ENCODE data around the gene IDUA.

IDUA gene

DNA sequence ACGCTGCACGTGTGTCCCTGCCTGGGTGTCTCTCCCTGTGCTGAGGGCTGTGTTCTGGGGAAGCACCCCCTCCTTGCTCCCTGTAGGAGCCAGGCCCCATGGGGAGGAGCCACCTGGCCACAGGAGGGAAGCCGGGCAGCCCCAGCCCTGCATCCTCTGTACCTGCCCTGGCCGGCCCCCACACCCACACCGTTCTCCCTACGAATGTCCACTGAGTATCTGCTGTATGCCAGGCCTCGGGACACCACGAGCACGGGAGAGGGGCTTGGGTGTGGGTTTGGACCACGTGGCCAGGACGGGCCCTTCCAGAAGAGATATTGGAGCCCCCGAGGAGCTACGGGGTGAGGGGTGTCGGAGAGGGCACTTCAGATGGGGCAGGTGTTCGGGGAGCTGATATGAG is 30.9 kb downstream of the IDUA start:
- no peak for DNase-seq

DNA sequence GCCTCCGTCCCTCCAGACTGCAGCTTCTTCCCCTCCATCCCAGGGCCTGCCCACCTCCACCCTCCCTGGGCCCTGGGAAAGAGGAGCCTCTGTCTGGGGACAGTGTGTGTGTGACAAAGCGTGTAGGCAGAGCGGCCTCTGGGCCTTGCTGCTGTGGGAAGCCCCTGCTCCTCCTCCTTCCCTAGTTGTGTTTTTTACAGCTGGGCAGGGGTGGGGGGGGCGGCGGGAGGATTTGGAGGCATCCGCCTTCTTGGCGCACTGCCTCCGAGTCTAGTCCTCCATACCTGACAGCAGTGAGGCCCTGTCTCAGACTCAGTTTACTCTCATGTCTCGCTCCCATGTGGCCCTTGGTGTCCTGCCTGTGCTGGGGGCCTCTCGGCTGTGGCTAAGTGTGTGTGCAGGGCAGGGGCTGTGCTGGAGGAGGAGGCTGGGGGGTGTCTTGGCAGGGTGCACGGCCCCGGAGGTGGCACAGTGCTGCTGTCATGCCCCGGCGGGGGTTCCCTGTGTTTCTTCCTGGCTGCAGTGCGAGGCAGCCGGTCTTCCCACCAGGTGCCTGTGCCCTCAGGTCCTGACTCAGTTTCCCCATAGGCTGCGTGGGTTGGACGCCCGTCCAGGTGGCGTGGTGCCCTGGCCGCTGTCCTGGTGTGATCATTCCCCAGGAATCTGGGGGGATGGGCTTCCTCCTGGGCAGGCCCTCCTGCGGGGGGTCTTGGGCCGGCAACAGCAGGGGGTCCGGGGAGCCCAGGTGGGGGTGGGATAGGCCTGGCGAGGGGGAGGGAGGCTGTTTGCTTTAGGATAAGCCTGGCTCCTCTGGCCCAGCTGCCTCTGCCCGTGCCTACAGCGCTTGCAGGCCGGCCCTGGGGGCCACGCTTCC is 31.5 kb downstream of the IDUA start:
- DNase-seq: no peak

DNA sequence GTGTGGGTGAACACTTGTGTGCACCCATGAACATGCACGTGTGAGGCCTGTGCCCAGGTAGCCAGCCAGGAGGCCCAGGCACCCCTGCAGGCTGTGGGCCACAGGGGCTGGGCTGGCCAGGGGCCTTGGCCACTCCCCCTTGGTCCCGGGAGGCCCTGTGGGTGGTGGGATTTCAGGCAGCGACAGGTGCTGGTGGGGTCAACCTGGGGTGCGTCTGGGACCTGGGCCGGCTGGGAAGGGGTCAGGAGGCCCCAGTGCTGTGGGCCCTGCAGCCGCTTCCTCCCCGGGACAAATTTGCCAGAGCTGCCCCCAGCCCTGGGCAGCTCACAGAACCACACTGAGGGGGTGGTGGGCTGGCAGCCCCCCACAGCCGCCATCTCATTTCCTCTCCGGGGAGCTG is 32.5 kb downstream of the IDUA start:
- DNase-seq: no peak

DNA sequence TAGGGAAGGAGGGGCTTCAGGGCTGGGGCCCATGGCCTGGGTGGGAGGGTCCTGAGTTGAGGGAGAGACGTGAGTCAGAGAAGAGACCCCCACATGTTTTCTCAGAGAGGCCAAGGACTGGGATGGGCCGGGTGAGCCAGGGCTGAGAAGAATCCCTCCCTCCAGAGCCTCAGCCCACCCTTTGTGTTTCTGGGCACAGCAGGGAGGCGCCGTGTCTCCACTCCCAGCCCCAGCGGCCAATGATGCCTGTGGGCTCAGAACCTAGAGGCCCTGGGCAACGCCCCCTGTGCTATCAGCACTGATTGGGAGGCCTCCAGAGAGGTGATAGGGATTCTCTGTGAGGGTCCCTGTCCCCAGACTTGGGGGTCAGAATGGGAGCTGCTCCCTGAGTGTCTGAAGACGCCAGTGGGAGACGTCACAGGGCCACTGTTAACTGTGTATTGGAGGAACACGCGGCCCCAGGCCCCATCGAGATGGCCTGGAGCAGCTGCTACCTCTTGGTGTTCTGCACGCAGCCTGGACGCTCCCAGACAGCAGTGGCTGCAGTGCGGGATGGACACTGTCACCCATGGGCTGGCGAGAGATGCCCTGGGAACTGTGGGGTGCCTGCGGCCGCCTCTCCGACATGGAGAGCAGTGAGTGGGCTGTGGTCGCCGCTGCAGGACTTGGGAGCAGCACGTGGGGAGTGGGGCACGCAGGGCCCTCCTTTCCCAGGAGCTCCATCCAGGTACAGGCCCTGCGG is 33.1 kb downstream of the IDUA start:
- no peak for DNase-seq

DNA sequence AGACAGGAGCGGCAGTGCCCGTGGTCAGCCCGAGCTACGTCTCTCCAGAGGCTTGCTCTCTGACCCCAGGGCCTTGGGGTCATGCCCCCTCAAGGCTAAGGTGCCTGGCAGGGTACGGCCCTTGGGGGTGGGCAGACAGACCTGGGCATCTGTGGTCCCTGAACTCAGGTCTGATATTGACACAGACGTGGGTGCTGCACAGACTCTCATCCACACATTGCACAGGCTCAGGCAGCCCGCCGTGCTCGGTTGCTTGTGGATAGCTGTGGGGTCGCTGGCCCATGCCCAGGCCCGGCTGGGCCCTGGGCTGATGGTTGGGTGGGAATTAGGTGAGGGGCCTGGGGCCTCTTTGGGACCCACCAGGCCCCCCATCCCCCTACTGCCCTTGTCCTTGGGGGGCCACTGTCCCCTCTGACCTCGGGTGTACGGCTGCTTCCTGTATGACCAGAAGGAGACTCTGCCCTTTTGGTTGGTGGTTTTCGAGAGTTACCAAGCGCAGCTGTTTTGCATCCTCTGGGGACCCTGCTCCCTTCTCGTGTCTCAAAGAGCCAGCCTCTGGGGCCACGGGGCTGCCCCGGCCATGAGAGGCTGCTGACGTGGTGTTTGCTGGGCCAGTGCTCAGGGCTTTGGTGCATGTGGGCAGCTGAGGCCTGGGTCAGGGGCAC is 34.7 kb downstream of the IDUA start:
- DNase-seq: no peak

DNA sequence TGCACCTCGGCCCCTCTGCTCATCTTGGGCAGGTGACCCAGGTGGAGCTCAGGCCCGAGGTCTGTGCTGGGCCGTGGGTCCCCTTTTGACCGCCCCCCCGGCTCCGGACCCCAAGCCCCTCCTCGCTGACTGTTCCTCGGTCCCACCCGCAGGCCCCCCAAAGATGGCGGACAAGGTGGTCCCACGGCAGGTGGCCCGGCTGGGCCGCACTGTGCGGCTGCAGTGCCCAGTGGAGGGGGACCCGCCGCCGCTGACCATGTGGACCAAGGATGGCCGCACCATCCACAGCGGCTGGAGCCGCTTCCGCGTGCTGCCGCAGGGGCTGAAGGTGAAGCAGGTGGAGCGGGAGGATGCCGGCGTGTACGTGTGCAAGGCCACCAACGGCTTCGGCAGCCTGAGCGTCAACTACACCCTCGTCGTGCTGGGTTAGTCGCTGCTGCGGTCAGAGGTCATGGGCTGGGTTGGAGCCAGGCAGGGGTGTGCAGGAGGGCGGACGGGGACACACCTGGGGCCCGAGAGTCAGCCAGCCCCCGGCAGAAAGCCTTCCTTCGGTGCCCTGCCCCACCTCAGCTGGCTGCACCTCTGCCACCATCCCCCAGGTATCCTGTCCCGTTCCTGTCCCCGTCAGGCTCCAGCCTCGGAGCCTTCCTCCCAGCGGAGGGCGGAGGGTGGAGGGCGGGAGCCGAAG is 35.4 kb downstream of the IDUA start:
- DNase-seq: no peak

DNA sequence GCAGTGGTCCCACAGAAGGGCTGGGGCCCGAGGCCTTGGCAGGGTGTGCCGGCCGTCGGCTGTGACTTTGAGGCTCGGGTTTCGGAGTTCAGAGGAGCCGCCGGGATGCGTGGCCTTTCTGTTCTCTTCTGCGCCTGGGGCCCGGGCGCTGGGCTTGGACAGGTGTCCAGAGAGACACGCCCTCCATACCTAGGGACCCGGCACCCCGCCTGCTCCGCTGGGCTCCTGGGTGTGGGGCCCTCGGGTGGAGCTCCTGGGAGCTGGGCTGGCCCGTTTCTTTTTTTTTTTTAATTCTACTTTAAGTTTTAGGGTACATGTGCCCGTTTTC is 35.9 kb downstream of the IDUA start:
- DNase-seq: no peak

DNA sequence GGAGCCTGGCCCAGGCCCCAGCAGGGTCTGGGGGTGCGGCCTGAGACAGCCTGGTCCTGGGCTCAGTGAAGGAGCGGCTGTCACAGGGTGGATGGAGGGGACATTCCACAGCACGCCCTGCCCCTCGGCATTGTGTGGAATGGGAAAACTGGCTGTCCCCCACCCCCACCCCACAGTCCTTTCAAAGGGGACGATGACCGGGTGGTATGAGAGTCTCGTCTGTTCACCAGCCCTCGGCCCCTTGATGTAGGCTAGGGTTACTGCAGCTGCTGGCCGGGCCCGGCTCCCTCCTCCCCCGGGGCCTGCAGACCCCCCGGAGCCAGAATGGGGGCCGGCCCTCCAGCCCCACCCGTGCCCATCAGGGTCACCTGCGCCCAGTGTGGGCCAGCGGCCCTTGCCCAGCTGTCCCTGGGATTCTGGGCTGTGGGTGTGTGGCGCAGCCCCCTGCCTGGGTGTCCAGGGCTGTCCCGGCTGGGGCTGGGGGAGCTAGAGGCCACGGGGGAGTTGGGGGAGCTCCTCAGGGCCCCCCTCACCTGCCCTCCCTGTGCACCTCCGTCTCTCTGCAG is 36.3 kb downstream of the IDUA start:
- DNase-seq: no peak

DNA sequence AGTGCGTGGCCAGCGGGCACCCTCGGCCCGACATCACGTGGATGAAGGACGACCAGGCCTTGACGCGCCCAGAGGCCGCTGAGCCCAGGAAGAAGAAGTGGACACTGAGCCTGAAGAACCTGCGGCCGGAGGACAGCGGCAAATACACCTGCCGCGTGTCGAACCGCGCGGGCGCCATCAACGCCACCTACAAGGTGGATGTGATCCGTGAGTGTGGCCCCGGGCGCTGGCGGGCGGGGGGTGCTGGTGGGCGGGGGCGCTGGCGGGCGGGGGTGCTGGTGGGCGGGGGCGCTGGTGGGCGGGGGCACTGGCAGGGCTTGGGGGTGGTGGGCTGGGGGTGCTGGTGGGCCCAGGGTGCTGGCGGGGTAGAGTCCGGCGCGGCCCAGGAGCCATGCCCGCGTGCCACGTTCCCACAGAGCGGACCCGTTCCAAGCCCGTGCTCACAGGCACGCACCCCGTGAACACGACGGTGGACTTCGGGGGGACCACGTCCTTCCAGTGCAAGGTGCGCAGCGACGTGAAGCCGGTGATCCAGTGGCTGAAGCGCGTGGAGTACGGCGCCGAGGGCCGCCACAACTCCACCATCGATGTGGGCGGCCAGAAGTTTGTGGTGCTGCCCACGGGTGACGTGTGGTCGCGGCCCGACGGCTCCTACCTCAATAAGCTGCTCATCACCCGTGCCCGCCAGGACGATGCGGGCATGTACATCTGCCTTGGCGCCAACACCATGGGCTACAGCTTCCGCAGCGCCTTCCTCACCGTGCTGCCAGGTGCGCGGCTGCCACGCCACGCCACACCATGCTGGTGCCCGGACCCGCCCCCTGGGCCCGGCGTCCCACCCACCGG is 37.3 kb downstream of the IDUA start:
- no peak for DNase-seq

DNA sequence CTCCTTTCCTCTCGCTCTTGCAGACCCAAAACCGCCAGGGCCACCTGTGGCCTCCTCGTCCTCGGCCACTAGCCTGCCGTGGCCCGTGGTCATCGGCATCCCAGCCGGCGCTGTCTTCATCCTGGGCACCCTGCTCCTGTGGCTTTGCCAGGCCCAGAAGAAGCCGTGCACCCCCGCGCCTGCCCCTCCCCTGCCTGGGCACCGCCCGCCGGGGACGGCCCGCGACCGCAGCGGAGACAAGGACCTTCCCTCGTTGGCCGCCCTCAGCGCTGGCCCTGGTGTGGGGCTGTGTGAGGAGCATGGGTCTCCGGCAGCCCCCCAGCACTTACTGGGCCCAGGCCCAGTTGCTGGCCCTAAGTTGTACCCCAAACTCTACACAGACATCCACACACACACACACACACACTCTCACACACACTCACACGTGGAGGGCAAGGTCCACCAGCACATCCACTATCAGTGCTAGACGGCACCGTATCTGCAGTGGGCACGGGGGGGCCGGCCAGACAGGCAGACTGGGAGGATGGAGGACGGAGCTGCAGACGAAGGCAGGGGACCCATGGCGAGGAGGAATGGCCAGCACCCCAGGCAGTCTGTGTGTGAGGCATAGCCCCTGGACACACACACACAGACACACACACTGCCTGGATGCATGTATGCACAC is 38.2 kb downstream of the IDUA start:
- no peak for DNase-seq

DNA sequence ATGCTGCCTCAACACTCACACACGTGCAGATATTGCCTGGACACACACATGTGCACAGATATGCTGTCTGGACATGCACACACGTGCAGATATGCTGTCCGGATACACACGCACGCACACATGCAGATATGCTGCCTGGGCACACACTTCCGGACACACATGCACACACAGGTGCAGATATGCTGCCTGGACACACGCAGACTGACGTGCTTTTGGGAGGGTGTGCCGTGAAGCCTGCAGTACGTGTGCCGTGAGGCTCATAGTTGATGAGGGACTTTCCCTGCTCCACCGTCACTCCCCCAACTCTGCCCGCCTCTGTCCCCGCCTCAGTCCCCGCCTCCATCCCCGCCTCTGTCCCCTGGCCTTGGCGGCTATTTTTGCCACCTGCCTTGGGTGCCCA is 39.3 kb downstream of the IDUA start:
- no peak for DNase-seq

DNA sequence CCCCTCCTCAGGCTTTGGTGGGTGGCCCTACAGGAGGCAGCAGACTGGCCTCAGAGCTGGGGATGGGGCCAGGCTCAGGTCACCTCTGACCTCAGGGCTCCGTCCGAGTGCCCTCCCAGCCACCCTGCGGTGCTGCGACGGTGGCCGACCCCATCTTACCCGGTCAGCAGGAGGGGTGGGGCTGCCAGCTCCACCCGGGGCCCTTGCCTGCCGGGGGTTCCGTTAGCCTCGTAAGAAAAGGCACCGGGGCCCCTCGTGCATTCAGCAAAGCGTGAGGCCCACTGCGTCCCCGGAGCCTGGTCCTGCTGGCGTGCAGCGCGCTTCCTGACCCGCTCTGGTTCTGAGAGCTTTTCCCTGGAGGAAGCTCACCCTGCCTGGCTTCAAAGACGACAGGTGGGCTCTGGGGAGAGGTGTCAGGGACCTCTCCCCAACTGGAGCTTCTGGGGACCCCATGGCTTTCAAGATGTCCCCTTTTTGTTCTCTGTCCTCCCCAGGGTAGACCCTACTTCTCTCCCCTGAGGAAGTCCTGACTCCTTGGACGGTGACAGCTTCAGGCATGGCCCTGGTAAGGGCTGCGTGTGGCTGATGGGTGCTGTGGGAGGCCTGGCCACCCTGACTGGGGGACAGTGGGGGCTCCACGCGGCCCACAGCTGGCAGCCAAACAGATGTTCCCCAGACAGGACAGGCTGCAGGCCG is 40.5 kb downstream of the IDUA start:
- DNase-seq: no peak

DNA sequence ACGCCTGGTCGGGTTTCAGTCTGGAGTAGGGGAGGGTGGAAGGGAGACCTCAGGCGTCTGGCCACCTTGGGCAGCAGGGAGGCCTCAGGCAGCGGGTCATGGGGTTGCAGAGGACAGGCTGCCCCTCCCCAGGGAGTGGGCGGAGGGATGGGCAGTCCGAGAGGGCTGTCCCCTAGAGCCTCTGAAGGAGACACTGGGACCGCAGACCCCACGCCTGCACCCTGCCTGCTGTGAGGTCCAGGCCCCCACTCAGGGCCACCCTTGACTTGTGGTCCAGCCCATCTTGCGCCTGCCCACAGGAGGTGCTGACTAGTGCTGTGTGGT is 41.0 kb downstream of the IDUA start:
- DNase-seq: no peak

DNA sequence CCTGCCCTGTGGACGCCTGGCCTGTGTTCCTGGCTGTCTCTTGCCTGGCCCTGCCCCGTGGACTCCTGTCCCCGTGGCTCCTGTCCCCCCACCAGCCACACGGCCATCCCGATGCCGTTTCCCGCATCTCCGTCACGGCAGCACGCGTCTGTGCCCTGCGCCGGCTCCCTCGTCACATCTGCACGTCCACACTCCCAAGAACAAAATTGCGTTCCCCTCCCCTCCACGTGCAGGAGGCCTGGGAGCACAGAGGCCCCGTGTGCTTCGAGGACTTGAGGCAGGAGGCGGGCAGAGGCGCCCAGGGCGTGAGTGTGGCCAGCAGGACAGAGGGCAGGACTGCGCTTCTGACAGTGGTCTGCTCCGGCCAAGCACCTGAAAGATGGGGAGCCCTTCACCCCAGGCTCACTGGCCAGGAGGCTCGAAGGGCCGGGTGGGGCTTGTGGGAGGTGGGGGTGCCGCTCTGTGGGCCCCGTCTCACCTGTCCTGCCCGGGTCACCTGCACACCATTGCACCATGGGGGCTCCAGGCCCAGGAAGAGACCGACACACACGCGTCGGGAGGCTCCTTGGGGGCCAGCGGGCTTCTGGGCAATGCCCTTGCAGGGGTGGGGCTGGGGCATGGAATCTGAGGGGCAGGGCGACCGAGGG is 41.9 kb downstream of the IDUA start:
- no peak for DNase-seq

DNA sequence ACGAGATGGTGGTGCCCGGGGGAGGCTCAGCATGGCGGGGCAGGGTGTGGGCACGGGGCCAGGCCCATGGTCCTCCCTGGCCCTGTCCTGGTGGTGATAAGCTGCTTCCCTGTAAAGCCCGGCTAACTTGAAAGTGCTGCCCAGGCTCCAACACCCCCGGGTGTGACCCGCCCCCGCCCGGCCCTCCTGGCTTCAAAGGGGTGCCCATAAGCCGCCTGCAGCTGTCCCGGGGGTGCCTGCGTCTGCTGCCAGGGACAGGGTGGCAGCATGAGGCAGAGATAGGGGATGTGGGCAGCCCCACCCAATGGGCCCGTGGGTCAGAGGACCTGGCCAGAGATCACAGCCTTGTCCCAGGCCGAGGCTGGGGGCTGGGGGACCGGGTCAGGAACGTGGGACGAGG is 42.7 kb downstream of the IDUA start:
- DNase-seq: no peak

DNA sequence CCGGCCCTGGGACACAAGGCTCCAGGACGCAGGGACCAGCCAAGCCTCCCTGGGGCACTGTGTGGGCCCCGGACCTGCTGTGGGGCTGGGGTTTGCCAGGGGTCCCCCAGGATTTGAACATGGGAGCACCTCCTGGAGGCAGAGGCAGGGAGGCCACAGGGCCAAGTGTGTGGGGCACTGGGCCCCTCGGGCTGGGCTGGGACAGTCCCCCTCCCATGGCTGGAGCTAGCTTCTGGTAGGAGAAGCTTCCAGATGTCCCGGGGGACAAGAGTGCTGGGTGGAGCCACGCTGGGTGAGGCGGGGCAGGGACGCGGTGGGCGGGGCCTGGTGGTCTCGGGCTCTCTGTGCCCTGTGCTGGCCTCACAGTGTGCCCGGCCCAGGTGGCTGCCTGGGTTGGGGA is 43.2 kb downstream of the IDUA start:
- DNase-seq: no peak

DNA sequence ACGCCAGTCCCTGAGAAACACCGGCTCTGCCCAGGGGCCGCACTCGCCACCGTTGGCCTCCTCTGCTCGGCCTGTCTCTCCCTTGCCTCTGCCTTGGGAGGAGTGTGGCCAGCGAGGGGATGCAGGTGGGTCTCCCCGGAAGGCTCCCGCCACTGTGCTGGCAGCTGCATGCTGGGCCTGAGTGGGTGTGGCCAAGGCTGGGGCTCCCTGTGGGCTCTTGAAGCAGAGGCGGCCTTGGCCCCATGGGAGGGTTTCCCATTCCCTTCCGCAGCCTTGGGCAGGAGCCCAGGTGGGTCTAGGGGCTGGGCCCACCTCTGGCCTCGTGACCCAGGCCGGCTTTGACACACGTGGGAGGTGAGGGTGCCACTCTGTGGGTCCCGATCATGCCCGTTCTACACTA is 43.7 kb downstream of the IDUA start:
- no peak for DNase-seq

DNA sequence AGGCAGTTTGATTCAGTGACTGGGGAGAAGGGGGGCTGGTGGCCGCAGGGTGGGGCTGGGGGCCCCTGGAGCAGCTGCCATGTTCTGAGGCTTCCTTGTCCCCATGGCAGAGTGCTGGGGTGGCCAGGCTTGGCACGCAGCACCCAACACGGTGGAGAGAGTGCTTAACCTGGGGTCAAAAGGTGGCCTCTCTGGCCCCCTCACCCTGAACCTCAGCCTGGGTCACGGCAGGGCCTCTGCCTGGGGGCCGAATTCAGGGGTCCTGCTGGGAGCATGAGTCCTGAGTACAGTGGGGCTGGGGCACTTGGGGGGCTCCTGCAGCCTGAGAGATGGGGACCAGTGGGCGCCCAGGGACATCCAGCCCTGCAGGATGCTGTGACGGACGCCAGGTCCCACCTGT is 44.5 kb downstream of the IDUA start:
- no peak for DNase-seq

DNA sequence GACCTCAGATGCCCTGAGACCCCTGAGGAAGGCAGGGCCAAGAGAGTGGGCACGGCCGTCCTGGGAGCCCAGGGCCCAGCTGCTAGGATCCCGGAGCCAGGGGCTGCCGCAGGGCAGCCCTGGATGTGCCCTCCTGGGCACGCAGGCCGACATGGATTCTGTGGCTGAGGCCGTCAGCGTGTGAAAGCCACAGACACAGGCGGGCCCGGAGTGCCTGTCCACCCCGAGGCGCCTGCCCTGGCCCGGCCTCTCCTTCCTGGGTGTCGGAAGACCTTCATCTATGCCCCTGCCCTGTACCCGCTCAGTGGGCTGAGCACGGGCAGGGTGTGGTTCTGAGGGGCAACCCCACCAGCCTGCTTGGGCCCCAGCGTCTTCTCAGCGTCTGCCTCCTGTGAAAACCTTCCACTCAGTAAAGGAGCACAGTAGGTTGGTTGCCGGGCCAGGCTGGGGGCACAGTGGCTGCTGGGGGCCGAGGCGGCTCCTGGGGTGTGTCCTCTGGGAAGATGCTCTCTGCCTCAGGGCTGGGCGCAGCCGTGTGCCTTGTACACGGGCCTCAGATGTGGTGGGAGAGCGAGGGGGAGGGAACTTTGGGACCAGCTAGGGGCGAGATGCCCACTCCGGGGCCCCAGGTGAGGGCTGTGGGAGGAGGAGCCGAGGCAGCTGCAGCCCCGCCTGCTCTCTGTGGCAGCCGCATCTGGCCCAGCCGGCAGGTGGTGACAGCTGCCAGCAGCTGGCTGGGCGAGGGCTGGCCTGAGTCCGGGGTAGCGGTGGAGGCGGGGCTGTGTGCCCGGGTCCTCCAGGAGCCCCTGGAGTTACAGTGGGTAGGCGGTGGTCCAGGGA is 45.3 kb downstream of the IDUA start:
- no peak for DNase-seq

DNA sequence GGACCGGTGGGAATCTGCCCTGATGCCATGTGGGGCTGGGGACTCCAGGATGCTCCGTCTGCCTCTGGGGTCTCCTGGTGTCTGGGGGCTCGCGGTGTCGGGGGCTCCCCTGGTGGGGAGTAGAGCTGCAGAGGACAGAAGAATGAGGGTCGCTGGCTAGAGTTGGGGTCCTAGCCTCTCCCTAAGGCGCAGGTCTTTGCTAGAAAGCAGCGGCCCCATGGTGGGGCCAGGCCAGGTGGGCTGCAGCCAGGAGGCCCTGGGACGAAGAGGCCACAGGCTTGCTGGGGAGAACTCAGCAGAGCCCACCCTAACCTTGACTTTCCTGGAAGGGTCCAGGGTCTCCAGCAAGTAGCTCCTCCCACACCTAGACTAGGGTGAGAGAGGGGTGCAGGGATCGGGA is 46.0 kb downstream of the IDUA start:
- DNase-seq: no peak

Data from activated gamma-delta T cell (primary cell).